Measurements from ENCODE around the gene SBF2. TPM values are rescaled to one million over a fixed set of nuclear protein-coding genes. Genes with fewer than 3 reads are reported as not detected.

SBF2 gene
- total and polyA plus RNA-seq, 2 of the 13 experiments (the other 11 are each of a cell fraction or from before 2014, with no cell fraction given), result 24.0 to 45.8 TPM

DNA sequence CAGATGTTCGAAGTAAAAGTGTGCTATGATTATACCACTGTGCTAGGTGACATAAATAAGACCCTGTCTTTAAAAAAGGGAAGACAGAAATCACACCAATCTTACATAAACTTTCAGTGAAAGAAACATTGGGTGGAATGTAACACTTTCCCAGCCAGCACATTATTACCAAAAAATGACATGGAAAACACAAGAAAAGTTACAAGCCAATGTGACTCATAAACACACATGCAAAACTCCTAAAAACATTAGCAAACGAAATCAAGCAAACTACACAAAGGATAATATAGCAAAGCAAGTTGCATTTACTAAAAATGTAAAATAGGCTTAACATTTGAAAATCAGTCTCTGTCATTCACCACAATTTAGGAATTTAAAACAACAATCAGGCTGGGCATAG lies 47.0 kb downstream of the SBF2 start:
- H3K27me3 ChIP-seq (ENCODE audit: control insufficient read depth in 1 of 2, insufficient read depth in 2 of 2, low read length in 2 of 2), result no peaks in the 10 kb centered on the region
- no TSS peak for BruUV-seq (replicated peaks)
- H3K4me3 ChIP-seq (replicated peaks in 1 of 3; ENCODE audit: insufficient read depth in 1 of 3, low read depth in 2 of 3, low read length in 3 of 3), result no peak overlapping the region
- no peak overlapping the region for H3K4me2 ChIP-seq (ENCODE audit: low read depth, low read length)
- no peaks in the 10 kb centered on the region for H3K9me3 ChIP-seq (ENCODE audit: low read length)
- no peak for FAIRE-seq
- H3K36me3 ChIP-seq (replicated peaks in 1 of 2; ENCODE audit: control insufficient read depth in 1 of 2, insufficient read depth in 2 of 2, low read length in 2 of 2), result no peaks in the 10 kb centered on the region
- in situ Hi-C loops (cut with HindIII; ENCODE audit: extremely low pct_ligation_motif_present, low pct_unique_long_range_greater_than_20kb), result no loop called here
- H3K79me2 ChIP-seq (ENCODE audit: insufficient read depth, low read length), result peaks cover 5% of the 10 kb centered on the region
- H4K20me1 ChIP-seq (ENCODE audit: insufficient read depth, low read length), result no peaks in the 10 kb centered on the region
- no peak for DNase-seq (ENCODE audit: low spot score)
- no peak overlapping the region for H3K9ac ChIP-seq (ENCODE audit: insufficient read depth, low read depth, low read length)
- intact Hi-C loops (cut with micrococcal nuclease; ENCODE audit: unreplicated experiment), result no loop called here
- TF ChIP-seq ZNF296 (CRISPR knock-in tag; conservative IDR thresholded peaks at IDR 0.05) (no peak), ZNF484 (CRISPR knock-in tag; IDR thresholded peaks at IDR 0.05; ENCODE audit: borderline replicate concordance, low read depth) (no peak), MTF1 (CRISPR knock-in tag; IDR thresholded peaks at IDR 0.05) (no peak), SOX6 (IDR thresholded peaks at IDR 0.05) (no peak), SOX6 (CRISPR knock-in tag; IDR thresholded peaks at IDR 0.05) (no peak), ZMAT3 (CRISPR knock-in tag; conservative IDR thresholded peaks at IDR 0.05) (no peak), SMAD9 (CRISPR knock-in tag; IDR thresholded peaks at IDR 0.05) (no peak), IKZF4 (CRISPR knock-in tag; IDR thresholded peaks at IDR 0.05; ENCODE audit: borderline replicate concordance, low read depth, not compliant biosample characterization) (no peak)
- TF ChIP-seq, protein P1, sequence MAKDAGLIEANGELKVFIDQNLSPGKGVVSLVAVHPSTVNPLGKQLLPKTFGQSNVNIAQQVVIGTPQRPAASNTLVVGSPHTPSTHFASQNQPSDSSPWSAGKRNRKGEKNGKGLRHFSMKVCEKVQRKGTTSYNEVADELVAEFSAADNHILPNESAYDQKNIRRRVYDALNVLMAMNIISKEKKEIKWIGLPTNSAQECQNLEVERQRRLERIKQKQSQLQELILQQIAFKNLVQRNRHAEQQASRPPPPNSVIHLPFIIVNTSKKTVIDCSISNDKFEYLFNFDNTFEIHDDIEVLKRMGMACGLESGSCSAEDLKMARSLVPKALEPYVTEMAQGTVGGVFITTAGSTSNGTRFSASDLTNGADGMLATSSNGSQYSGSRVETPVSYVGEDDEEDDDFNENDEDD (CRISPR knock-in tag; IDR thresholded peaks at IDR 0.05; ENCODE audit: borderline replicate concordance), result no peak
- no peak for ATAC-seq
- no peak overlapping the region for H2AFZ ChIP-seq (ENCODE audit: low read length)
- 91% methylated on average over 2 of the region's 2 CpGs for WGBS (ENCODE audit: low lambda C conversion rate)
- POLR2A ChIA-PET, result no interaction called here
- no peaks in the 10 kb centered on the region for H3K4me1 ChIP-seq (ENCODE audit: insufficient read depth, low read length)
- no peak overlapping the region for H3K27ac ChIP-seq (ENCODE audit: extremely low read length, insufficient read depth, low read length)
- CTCF ChIA-PET (ENCODE audit: low intra/inter-chr PET ratio, low total read pairs), result no interaction called here
